Activated CD4-positive, alpha-beta T cell treated with anti-CD3 and anti-CD28 coated beads, Interleukin-2, amount 50 U/mL, for 48 hours (primary cell): ENCODE results near the gene C10orf62.

Source experiments
- DNase-seq, 2 experiments: peaks; one replicate each; pipeline ENCODE4 v3.0.0-alpha.2; 2020

C10orf62 gene

DNA sequence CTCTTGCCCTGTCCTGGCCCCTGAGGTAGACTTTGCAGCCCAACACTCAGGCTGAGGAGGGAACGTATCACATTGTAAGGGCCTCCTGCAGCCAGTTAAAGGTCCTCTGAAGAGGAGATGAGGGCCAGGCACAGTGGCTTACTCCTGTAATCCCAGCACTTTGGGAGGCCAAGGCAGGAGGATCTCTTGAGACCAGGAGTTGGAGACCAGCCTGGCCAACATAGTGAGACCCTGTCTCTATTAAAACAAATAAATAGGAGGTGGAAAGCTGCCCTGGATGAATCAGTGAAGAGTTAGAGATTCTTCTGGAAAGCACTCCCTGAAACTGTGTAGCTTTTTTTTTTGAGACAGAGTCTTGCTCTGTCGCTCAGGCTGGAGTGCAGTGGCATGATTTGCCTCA lies 2.3 kb upstream of the C10orf62 start:
- no peak for DNase-seq

GRCh38 chr10:97590082-97590747 lies 694 bp downstream of the C10orf62 start:
- DNase-seq: no peak

GRCh38 chr10:97590748-97591495 lies 1.4 kb downstream of the C10orf62 start:
- DNase-seq: no peak

DNA sequence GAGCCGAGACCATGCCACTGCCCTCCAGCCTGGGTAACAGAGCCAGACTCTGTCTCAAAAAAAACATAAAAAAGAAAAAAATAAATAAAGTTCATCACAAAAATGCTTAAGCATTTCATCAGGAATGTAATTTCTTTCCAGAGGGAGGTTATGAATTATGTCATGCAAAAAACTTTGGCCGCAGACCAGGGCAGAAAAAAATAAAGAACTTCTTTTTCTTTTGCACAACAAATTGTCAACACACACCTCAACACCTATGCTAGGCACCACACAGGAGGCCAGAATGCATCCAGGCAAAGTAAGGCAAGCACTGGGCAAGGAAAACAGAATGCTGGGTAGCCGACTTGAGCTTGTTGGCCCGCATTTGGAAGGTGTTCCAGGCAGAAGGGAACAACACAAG lies 3.9 kb downstream of the C10orf62 start:
- DNase-seq: no peak

DNA sequence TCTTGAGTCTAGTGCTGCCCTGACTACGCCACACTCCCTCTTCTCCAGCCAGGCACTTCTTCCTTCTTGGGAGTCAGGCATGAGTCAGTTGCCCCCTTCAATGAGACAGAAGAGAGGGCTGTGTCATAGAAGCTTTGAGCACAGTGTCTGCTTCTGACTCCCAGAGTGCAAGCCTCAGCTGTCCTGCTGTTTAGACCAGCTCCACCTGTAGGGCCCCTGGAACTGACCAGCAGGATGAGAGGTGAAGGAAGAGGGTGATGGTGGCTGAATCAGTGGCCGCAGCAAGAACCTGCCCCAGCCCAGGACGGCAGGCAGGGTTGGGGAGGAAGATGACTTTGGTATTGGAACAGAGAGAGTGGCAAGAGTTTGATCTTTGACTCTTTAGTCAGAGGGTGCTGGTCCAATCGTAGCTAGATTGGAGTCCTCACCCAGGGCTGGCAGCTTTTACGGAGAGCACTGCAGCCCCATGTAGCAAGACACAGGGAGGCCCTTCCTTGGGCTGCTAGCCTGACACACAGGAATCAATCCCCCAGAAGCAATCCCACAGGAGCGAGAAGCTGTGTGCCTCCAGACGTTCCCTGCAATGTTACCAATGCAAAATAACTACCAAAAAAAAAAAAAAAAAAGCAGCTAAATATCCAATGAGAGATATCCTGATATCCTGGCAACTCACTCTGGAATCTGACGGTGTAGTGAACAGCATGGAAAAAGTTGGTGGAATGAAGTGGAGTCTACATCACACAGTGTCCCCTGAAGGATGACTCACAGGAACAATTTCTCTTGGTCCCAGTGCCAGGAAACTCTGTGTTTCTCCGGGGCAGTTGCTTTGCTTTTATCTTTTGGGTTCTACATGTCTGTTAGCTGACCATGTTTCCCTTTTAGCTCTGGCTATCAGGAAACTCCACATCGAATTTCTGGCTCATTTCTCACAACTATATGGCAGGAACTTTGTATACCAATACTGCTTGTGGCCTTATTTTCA lies 6.9 kb downstream of the C10orf62 start:
- DNase-seq: no peak

GRCh38 chr10:97597778-97598177 lies 8.3 kb downstream of the C10orf62 start:
- no peak for DNase-seq

GRCh38 chr10:97598407-97599271 lies 9.1 kb downstream of the C10orf62 start:
- no peak for DNase-seq

DNA sequence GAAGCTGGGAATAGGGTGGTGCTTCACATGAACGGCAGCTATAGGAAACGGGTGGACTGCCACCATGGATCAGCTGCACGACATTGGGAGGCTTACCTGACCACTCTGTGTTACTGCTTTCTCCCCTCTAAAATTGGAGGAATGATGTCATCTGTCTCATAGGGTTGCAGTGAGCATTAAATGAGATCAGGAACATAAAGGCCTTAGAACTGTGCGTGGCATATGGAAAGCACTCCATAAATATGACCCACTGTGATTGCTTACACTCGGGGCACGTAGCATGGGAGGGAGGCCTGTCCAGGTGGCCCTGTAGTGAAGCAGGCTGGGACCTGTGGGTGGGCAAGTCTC lies 9.7 kb downstream of the C10orf62 start:
- no peak for DNase-seq

DNA sequence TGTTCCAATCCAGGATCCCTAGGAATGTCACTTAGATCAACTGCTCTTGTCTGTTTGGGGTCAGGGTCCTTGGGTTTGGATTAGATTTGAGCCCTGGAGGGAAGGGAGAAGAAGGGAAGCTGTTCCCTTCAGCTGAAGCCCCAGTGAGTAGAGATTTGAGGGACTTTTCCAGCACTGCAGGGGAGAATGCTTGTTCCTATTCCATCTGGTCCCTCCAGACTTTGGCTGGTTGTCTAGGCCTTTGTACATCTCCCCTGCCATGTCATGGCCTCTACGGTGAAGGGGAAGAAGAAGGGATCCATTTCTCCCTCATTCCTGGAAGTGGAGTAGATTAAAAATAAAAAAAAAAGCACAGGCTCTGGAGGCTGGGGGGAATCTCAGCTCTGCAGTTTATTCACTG lies 11.1 kb downstream of the C10orf62 start:
- no peak for DNase-seq

GRCh38 chr10:97601268-97602215 lies 12.0 kb downstream of the C10orf62 start:
- no peak for DNase-seq

- DNase-seq: no peak
Measured at GRCh38 chr10:97607095-97607636, 17.6 kb downstream of the C10orf62 start.

DNA sequence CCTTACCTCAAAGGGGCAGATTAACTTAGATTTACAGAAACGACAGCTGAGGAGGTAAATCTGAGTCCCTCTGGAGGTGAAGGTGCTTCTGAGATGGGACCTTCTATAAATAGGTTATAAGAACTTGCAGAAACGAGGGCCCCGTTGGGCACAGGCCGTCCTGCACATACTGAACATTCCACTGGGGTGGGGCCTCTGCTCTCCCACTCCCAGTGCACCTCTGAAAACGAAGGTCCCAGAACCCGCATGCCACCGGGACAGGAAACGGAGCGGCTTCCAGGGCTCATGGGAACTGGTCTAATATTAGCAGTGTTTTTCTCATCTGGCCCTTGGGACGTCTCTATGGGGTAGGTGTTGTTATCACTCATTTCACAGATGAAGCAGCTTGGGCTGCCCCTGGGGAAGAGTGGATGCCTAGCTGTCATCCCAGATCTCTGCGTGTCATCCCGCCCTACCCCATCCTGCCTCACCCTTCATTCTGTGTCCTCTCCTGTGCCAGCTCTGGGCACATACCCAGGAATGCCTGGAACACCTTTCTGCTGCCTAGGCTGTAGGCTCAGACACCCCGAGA lies 19.6 kb downstream of the C10orf62 start:
- DNase-seq: no peak

DNA sequence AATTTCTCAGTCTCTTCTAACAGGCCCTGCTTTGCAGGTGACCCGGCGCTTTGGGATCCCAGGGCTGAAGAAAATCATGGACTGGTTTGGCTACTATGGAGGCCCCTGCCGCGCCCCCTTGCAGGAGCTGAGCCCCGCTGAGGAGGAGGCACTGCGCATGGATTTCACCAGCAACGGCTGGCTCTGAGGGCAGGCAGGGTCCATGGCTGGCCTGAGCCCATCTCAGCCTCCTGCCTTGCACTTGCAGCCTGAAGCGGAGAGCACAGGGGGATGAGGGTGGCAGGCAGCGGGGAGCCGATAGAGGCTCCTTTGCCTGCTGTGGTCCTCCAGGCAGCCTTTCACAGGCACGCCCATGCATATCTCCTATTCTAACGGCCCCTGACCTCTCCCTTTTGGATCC lies 22.0 kb downstream of the C10orf62 start:
- no peak for DNase-seq

- DNase-seq: no peak
Measured at GRCh38 chr10:97612386-97612785, 22.9 kb downstream of the C10orf62 start.

DNA sequence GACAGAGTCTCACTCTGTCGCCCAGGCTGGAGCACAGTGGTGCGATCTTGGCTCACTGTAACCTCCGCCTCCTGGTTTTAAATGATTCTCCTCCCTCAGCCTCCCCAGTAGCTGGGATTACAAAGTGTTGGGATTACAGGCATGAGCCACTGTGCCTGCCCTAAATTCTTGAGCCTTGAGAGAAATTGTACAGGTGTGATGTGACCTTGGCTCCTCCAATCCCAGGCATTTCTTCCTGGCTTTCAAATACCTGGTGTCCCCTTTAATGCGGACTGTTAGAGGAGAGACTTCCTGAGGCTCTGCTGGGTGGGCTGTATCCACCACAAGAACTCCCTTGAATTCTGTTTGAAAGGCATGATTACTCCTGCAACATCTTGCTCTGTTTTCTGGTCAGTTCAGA lies 28.8 kb downstream of the C10orf62 start:
- no peak for DNase-seq

GRCh38 chr10:97618733-97619132 lies 29.2 kb downstream of the C10orf62 start:
- no peak for DNase-seq

GRCh38 chr10:97623277-97623676 lies 33.8 kb downstream of the C10orf62 start:
- DNase-seq: no peak

DNA sequence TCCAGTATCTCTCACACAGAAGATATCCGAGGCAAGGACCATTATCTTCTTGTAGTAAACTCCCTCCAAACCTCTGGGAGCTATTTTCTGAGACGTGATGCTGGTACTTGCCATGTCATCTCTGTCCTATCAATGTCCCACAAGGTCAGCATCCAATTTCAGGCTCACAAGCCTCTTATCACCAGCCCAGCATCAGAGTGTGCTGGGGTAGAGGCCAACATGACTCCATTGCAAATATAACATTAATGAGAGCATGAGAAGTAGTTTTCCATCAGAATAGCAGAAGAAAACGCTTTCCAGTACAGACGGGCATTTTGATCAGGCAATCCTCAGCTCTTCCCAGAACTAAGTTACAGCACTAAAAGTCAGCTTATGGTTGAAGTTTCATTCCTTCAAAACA lies 38.2 kb downstream of the C10orf62 start:
- DNase-seq: no peak

DNA sequence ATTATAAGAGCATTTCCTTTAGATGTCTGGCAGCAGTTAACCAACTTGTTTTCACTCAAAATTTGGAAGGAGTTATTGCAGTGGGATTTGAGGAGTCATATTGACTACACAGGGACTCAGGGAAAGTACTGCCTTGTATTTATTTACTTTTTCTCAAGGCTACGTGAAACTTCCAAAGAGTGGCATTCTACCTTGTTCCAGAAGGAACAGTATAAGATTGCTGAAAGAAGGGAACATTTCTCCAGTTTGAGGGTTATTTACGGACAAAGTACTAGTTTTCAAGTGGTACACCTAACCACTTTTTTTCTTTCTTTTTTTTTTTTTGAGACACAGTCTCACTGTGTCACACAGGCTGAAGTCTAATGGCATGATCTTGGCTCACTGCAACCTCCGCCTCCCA lies 38.7 kb downstream of the C10orf62 start:
- no peak for DNase-seq

- DNase-seq: no peak
Measured at GRCh38 chr10:97629289-97629688, 39.8 kb downstream of the C10orf62 start.

- no peak for DNase-seq
Measured at GRCh38 chr10:97631098-97631497, 41.6 kb downstream of the C10orf62 start.
